Naive B cell (primary cell): ENCODE data around the gene ACSL5. TPM values are rescaled to one million over a fixed set of nuclear protein-coding genes. Genes with fewer than 3 reads are reported as not detected.
"Not testable (repeated sequence)": the region's sequence is repeated elsewhere in the genome, so short reads cannot be mapped to it uniquely, and the experiment has no call there.

ENCODE experiments used
- ATAC-seq, 2 donors: fragments of 150-1000 bp; cut with Tn5 transposase; 2 replicates each; pipeline ENCODE4 v1.10.0; 2021; ENCODE audit warnings: low read depth in 2 of 2, mild to moderate bottlenecking in 2 of 2, moderate library complexity in 2 of 2
- DNase-seq: peaks from one replicate; pipeline ENCODE4 v3.0.0; 2022
- H3K27ac Mint-ChIP-seq, 6 donors: one replicate each; pipeline ENCODE4 v1.8.0; 2020 to 2022; ENCODE audit warnings: mild to moderate bottlenecking in 6 of 6, mixed read lengths in 6 of 6, moderate library complexity in 5 of 6, inconsistent platforms in 2 of 6
- H3K27me3 Mint-ChIP-seq, 3 donors: one replicate each; pipeline ENCODE4 v1.8.0; 2021 to 2022; ENCODE audit warnings: mixed read lengths in 3 of 3, mild to moderate bottlenecking in 1 of 3
- H3K36me3 Mint-ChIP-seq, 2 donors: one replicate each; pipeline ENCODE4 v1.8.0; 2020 to 2022; ENCODE audit warnings: mixed read lengths in 2 of 2, inconsistent platforms in 1 of 2, mild to moderate bottlenecking in 1 of 2
- H3K4me1 Mint-ChIP-seq, 3 donors: one replicate each; pipeline ENCODE4 v1.8.0; 2020 to 2022; ENCODE audit warnings: mixed read lengths in 3 of 3, inconsistent platforms in 1 of 3, mild to moderate bottlenecking in 1 of 3, moderate library complexity in 1 of 3
- H3K4me3 Mint-ChIP-seq, 8 donors: one replicate each; pipeline ENCODE4 v1.8.0; 2020 to 2022; ENCODE audit warnings: mild to moderate bottlenecking in 8 of 8, mixed read lengths in 8 of 8, moderate library complexity in 8 of 8, inconsistent platforms in 2 of 8
- H3K9me3 Mint-ChIP-seq, 7 donors: one replicate each; pipeline ENCODE4 v1.8.0; 2020 to 2022; ENCODE audit warnings: mixed read lengths in 7 of 7, mild to moderate bottlenecking in 5 of 7, inconsistent platforms in 2 of 7, moderate library complexity in 1 of 7
- polyA plus RNA-seq, 6 donors: library from polyadenylated mRNA; unstranded; fragments of 300-500 nt; fragmentation: Illumina TruSeq; gene quantifications; one replicate each; pipeline ENCODE4 v1.2.3, GENCODE V29; 2021; ENCODE audit warnings: low read depth in 6 of 6

ACSL5 gene
- polyA plus RNA-seq, 6 donors from 2014 or later: 38.9 to 89.1 (median 60.2) TPM

DNA sequence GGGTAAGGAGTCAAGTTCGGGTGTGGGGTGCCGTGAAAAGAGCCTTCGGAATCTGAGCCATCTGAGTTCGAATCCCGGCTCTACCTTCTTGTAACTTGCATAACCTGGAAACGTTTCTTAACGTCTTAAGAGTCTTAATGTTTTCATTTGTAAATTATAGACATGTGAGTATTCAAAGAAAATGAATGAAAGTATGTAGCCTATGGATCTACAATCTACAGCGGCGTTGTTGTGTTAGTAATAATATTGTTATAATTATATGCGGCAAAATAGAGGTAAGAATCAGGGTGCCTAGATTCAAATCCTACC is 73.7 kb downstream of the ACSL5 start:
- H3K27ac Mint-ChIP-seq: peak overlapping the region; percentile 94 to 99 (median 98)
- no peaks in the 10 kb centered on the region for H3K27me3 Mint-ChIP-seq
- peaks cover 4 to 10% of the 10 kb centered on the region in 2 donors for H3K36me3 Mint-ChIP-seq
- H3K4me1 Mint-ChIP-seq: peaks cover 34 to 44% (median 37%) of the 10 kb centered on the region in 3 donors
- ATAC-seq (no peak), DNase-seq (no peak)
- no peaks in the 10 kb centered on the region for H3K9me3 Mint-ChIP-seq
- peak overlapping the region; percentile 87 to 100 (median 97) for H3K4me3 Mint-ChIP-seq

DNA sequence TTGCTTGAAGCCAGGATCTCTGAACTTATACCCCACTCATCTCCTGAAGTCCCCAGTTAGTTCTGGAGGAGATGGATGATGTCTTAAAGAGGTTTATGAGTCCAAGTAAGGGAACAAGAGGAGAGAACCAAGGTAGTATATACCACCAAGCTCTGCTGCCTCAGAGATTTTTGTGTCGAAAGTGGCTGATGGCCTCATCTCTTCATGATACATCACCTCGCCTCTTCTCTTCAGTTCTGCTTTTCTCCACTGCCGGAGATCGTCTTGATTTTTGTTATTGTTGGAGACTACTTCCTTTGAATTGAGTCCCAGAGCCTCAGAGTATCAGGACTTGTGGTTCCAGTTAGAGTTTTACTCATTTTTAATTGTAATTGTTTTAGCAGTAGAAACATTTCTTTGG is 75.0 kb downstream of the ACSL5 start:
- DNase-seq (no peak), ATAC-seq (no peak)
- H3K27me3 Mint-ChIP-seq: no peaks in the 10 kb centered on the region
- no peaks in the 10 kb centered on the region for H3K9me3 Mint-ChIP-seq
- peaks cover 32 to 42% (median 32%) of the 10 kb centered on the region in 3 donors for H3K4me1 Mint-ChIP-seq
- peak overlapping the region in 4 of 6 donors; percentile 16 to 94 (median 91) for H3K27ac Mint-ChIP-seq
- peak overlapping the region; percentile 31 to 100 (median 96) for H3K4me3 Mint-ChIP-seq
- H3K36me3 Mint-ChIP-seq: peaks cover 8 to 10% of the 10 kb centered on the region in 2 donors

DNA sequence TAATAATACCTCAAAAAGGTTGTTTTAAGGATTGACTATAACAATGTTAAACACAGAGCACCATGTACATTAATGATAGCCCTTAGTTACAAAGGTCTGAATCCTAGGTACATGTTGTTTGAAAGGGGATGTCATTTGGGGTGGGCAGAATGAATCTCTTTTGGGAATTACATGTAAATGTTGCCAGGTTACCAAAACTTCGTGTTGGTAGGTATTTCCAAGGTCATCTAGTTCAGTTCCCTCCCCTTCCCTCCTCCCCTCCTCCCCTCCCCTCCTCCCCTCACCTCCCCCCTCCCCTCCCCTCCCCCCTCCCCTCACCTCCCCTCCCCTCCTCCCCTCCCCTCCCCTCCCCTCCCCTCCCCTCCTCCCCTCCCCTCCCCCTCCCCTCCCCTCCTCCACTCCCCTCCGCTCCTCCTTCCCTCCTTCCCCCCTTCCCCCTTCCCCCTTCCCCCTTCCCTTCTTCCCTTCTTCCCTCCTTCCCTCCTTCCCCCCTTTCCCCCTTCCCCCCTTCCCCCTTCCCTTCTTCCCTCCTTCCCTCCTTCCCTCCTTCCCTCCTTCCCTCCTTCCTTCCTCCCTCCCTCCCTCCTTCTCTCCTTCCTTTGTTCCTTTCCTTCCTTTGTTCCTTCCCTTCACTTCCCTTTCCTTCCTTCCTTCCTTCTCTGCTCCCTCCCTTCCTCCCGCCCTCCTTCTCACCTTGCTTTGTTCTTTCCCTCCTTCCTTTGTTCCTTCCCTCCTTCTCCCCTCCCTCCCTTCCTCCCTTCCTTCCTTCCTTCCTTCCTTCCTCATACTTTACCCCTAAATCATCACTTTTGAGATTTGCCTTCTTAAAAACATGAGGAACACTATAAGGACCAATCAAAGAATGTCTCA is 81.2 kb downstream of the ACSL5 start:
- DNase-seq (no peak), ATAC-seq (no peak)
- Mint-ChIP-seq H3K27ac (peak overlapping the region in 1 of 6 donors; percentile 5), H3K36me3 (peaks cover 0 to 6% of the 10 kb centered on the region in 2 donors), H3K4me3 (no peak overlapping the region), H3K4me1 (peaks cover 6 to 22% (median 9%) of the 10 kb centered on the region in 3 donors), H3K9me3 (no peaks in the 10 kb centered on the region), H3K27me3 (no peaks in the 10 kb centered on the region)

DNA sequence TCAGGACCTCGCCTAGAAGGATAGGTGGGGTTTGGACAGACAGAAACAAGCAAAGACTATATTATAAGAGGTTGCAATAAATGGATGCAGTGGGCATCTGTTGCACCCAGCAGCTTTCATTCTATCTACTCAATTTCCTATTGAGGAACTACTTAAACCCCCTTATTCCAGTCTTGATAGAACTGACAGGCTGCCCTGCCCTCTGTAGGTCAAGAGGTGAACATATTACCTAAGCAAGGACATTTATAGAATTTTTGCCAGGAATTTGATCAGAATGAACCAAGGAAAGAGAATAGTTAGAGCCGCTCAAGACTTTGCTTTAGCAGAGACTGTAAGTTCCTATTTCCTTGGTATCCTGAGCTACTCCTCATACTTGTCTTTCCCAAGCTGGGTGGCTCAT is 82.6 kb downstream of the ACSL5 start:
- peaks cover 0 to 6% of the 10 kb centered on the region in 2 donors for H3K36me3 Mint-ChIP-seq
- DNase-seq (no peak), ATAC-seq (no peak)
- no peak overlapping the region for H3K4me3 Mint-ChIP-seq
- no peak overlapping the region for H3K27ac Mint-ChIP-seq
- H3K4me1 Mint-ChIP-seq: peaks cover under 1 to 16% (median 6%) of the 10 kb centered on the region in 3 donors
- H3K27me3 Mint-ChIP-seq: no peaks in the 10 kb centered on the region
- no peaks in the 10 kb centered on the region for H3K9me3 Mint-ChIP-seq

DNA sequence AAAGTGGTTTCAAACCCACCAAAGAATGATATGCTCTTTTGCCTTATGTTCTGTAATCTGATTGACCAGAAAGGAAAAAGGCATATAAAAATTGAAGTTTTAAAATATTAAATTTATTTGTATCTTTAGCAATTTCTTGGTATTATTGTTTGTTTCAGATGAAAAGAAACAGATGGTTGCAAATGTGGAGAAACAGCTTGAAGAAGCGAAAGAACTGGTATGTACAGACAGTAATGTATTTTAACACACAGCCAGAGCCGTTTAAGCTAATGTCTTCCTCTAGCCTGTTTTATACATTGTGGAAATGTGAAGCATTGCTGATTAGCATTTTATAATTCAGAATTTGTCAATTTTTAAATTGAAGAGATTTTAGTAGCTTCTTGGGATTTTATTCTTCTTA is 86.5 kb downstream of the ACSL5 start:
- peaks cover 0 to 15% (median 12%) of the 10 kb centered on the region in 3 donors for H3K4me1 Mint-ChIP-seq
- H3K4me3 Mint-ChIP-seq: no peak overlapping the region
- no peaks in the 10 kb centered on the region for H3K9me3 Mint-ChIP-seq
- no peak for ATAC-seq
- H3K27ac Mint-ChIP-seq: no peak overlapping the region
- no peaks in the 10 kb centered on the region for H3K27me3 Mint-ChIP-seq
- no peak for DNase-seq
- H3K36me3 Mint-ChIP-seq: peaks cover 6 to 7% of the 10 kb centered on the region in 2 donors

DNA sequence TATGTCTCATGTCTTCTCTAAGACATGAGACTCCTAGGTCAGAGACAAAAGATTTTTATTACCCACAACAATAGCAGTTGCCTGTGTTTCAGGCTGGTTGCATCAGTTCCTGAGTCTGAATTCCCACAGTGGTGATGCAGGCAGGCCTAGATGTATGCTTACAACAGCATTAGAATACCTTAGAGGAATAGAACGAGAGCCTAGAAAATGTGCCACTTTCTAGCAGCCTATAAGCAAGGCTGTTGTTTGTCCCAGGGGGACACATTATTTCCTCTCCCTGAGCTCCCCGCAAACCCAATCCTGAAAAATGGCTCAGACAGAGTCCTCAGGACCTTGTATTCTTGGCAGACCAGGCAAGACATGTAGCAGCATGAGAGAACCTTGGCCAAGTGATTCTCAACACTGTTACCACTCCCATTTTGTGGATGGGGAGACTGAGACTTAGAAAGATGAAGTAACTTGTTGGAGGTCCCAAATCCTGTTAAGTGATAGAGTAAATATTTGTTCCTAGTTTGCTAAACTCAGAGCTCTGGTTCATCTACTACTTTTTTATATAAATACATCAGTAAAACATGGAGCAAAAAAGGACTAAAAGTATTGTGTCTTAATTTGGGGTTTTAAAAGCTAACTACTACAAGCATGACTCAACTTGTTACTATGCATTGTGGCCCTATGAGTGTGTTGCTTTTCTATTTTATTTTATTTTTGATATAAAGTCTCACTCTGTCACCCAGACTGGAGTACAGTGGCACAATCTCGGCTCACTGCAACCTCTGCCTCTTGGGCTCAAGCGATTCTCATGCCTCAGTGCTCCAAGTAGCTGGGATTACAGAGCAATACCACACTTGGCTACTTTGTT is 87.3 kb downstream of the ACSL5 start:
- DNase-seq: no peak
- peaks cover 10 to 11% of the 10 kb centered on the region in 2 donors for H3K36me3 Mint-ChIP-seq
- peaks cover 0 to 11% (median 8%) of the 10 kb centered on the region in 3 donors for H3K4me1 Mint-ChIP-seq
- ATAC-seq: no peak
- no peak overlapping the region for H3K4me3 Mint-ChIP-seq
- peak overlapping the region in 1 of 6 donors; percentile 79 for H3K27ac Mint-ChIP-seq
- H3K9me3 Mint-ChIP-seq: no peaks in the 10 kb centered on the region
- no peaks in the 10 kb centered on the region for H3K27me3 Mint-ChIP-seq

DNA sequence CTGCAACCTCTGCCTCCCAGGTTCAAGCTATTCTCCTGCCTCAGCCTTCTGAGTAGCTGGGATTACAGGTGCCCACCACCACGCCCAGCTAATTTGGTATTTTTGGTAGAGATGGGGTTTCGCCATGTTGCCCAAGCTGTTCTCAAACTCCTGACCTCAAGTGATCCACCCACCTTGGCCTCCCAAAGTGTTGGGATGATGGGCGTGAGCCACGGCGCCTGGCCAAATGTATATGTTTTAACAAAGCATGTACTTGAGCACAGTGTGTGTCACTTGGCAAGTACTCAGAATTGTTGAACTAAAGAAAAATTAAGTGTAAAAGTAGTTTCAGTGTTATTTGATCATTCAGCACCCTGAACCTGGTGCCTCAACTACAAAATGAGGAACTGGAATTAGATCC is 90.2 kb downstream of the ACSL5 start:
- DNase-seq, ATAC-seq, H3K4me1 Mint-ChIP-seq, H3K9me3 Mint-ChIP-seq, H3K27me3 Mint-ChIP-seq, H3K4me3 Mint-ChIP-seq: not testable (repeated sequence)
- Mint-ChIP-seq H3K27ac (peak overlapping the region in 3 of 6 donors; percentile 29 to 88 (median 59)), H3K36me3 (peaks cover 10 to 16% of the 10 kb centered on the region in 2 donors)

DNA sequence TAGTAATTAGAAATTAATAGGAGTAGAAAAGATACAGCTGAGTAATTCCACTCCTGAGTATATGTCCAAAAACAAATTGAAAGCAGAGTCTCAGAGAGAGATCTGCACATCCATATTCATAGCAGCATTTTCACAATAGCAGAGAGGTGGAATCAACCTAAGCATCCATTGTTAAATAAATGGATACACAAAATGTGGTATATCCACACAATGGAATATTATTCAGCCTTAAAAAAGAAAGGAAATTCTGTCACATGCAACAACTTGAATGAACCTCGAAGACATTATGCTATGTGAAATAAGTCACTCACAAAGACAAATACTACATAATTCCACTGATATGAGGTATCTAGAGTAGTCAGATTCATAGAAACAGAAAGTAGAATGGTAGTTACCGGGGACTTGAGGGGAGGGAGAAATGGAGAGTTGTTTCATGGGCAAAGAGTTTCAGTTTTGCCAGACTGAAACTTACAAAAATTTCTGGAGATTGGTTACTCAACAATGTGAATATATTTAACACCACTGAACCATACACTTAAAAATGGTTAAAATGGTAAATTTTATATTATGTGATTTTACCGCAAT is 91.5 kb downstream of the ACSL5 start:
- Mint-ChIP-seq H3K36me3 (peaks cover 10 to 16% of the 10 kb centered on the region in 2 donors), H3K4me3 (no peak overlapping the region), H3K27ac (peak overlapping the region in 1 of 6 donors; percentile 37), H3K9me3 (no peaks in the 10 kb centered on the region), H3K27me3 (no peaks in the 10 kb centered on the region), H3K4me1 (peaks cover 0 to 7% (median 0%) of the 10 kb centered on the region in 3 donors)
- no peak for DNase-seq
- ATAC-seq: no peak

DNA sequence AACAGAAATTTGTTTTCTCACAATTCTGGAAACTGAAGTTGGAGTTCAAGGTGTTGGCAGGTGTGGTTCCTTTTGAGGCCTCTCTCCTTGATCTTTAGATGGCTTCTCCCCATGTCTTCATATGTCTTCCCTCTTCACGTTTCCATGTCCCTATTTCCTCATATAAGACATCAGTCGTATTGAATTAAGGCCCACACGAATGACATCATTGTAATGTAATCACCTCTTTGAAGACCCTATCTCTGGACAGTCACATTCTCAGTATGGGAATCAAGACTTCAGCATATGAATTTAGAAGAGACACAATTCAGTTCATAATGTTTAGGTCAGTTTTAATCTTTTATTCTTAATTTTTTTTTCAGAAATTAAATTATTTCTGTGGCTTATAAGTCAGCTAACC is 92.9 kb downstream of the ACSL5 start:
- H3K9me3 Mint-ChIP-seq: no peaks in the 10 kb centered on the region
- H3K27me3 Mint-ChIP-seq: no peaks in the 10 kb centered on the region
- no peak for DNase-seq
- H3K27ac Mint-ChIP-seq: peak overlapping the region in 1 of 6 donors; percentile 45
- H3K4me1 Mint-ChIP-seq: peaks cover under 1 to 8% (median 2%) of the 10 kb centered on the region in 3 donors
- H3K36me3 Mint-ChIP-seq: peaks cover 10 to 16% of the 10 kb centered on the region in 2 donors
- no peak overlapping the region for H3K4me3 Mint-ChIP-seq
- ATAC-seq: no peak

DNA sequence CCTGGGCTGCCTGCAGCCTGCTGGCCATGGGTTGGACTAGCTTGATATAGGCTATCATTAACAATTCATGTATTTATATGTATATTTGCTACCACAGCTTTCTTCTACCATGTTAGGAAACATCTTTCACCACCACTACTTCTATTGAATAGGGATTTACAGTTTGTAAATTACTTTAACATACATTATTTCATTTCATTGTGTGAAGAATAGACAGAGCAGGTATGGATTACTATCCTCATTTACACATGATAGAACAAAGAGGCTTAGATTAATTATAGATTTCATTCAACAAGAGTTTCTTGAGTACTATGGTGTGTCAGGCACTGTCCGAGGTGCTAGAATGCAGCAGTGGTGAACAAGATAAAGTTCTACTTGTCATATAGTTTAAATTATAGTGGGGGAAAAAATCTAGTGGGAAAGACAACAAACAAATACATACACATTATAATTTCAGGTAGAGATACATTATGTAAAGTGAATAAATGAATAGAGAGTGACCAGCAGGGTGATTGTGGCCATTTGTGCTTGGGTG is 93.7 kb downstream of the ACSL5 start:
- peak overlapping the region in 1 of 6 donors; percentile 33 for H3K27ac Mint-ChIP-seq
- H3K4me1 Mint-ChIP-seq: peaks cover 4 to 13% (median 6%) of the 10 kb centered on the region in 3 donors
- H3K4me3 Mint-ChIP-seq: no peak overlapping the region
- no peak for DNase-seq
- no peaks in the 10 kb centered on the region for H3K9me3 Mint-ChIP-seq
- peaks cover 10 to 16% of the 10 kb centered on the region in 2 donors for H3K36me3 Mint-ChIP-seq
- H3K27me3 Mint-ChIP-seq: no peaks in the 10 kb centered on the region
- ATAC-seq: no peak

DNA sequence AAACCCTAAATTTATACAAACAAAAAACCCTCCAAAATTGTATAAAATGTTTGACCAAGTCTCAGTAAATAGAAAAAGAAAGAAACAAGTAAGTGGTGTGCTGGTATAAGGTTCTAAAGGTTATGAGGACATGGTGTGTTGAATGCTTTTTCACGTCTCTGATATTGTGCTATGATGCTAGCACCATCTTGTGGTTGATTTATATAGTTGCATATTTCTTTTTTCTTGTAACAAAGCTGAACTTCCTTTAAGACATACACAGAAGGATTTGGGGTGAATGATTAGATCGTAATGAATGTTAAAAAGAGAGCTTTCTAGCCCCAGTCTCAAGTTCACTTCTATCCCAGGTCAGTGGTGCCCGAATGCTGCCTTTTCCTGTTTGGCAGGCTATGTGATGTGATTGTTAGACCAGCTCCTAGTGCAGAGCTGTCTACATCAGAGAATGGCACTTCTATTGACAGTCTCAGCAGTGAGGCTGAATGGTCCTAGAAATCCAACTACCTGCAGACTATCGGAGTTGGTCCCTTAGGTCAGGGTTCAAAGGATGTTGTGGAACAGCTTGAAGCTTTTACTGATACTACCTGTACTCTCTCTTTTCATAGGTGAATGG is 98.1 kb downstream of the ACSL5 start:
- DNase-seq (peak; percentile 13), ATAC-seq (peak; percentile 54 to 69)
- Mint-ChIP-seq H3K36me3 (peaks cover 0 to 5% of the 10 kb centered on the region in 2 donors), H3K27ac (peak overlapping the region in 3 of 6 donors; percentile 38 to 54 (median 39)), H3K9me3 (no peaks in the 10 kb centered on the region), H3K4me3 (no peak overlapping the region), H3K27me3 (no peaks in the 10 kb centered on the region), H3K4me1 (peaks cover 4 to 14% (median 11%) of the 10 kb centered on the region in 3 donors)

DNA sequence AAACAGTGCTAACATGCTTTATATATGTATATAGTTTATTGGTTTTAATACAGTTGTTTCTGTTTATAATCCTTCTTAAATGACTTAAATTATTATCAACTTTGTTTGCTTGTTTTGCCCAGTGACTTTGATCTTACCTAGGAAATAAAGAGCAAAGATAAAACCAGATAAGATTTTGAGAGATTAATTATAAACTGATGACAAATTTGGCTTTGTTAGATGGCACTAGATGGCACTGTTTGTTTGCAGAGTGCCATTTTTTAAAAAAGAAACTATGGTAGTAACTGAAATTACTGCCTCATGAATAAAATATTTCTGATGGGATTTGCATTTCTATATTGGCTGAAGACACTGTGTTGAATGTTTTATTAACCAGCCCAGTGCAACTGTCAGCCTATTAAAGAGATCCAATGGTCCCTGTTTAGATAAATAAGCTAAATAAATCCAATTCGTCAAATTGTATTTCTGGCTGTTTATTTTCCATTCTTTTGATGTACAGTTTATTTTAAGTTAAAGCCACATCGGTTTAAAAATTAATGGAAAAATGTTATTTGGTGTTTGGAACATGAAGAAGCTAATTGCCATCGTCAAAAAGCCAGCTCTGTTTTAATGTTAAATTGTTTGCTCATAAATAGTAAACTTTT is 101.8 kb downstream of the ACSL5 start:
- Mint-ChIP-seq H3K9me3 (no peaks in the 10 kb centered on the region), H3K27me3 (no peaks in the 10 kb centered on the region), H3K27ac (no peak overlapping the region), H3K4me1 (peaks cover 8 to 14% (median 11%) of the 10 kb centered on the region in 3 donors), H3K4me3 (no peak overlapping the region), H3K36me3 (peaks cover 0 to 7% of the 10 kb centered on the region in 2 donors)
- DNase-seq (no peak), ATAC-seq (no peak)
